ENCODE measurements around the gene ATG4D. TPM values are rescaled to one million over a fixed set of nuclear protein-coding genes. Genes with fewer than 3 reads are reported as not detected.
A peak's percentile ranks its signal among the peaks of the same experiment; 100 is the strongest.

ATG4D gene
- total RNA-seq, 1 experiment from 2014 or later = 59.4 TPM

- TF ChIP-seq, protein P1, sequence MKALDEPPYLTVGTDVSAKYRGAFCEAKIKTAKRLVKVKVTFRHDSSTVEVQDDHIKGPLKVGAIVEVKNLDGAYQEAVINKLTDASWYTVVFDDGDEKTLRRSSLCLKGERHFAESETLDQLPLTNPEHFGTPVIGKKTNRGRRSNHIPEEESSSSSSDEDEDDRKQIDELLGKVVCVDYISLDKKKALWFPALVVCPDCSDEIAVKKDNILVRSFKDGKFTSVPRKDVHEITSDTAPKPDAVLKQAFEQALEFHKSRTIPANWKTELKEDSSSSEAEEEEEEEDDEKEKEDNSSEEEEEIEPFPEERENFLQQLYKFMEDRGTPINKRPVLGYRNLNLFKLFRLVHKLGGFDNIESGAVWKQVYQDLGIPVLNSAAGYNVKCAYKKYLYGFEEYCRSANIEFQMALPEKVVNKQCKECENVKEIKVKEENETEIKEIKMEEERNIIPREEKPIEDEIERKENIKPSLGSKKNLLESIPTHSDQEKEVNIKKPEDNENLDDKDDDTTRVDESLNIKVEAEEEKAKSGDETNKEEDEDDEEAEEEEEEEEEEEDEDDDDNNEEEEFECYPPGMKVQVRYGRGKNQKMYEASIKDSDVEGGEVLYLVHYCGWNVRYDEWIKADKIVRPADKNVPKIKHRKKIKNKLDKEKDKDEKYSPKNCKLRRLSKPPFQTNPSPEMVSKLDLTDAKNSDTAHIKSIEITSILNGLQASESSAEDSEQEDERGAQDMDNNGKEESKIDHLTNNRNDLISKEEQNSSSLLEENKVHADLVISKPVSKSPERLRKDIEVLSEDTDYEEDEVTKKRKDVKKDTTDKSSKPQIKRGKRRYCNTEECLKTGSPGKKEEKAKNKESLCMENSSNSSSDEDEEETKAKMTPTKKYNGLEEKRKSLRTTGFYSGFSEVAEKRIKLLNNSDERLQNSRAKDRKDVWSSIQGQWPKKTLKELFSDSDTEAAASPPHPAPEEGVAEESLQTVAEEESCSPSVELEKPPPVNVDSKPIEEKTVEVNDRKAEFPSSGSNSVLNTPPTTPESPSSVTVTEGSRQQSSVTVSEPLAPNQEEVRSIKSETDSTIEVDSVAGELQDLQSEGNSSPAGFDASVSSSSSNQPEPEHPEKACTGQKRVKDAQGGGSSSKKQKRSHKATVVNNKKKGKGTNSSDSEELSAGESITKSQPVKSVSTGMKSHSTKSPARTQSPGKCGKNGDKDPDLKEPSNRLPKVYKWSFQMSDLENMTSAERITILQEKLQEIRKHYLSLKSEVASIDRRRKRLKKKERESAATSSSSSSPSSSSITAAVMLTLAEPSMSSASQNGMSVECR (CRISPR knock-in tag; IDR thresholded peaks at IDR 0.05; ENCODE audit: borderline replicate concordance) = peak; percentile 98
- TF ChIP-seq, protein P2, sequence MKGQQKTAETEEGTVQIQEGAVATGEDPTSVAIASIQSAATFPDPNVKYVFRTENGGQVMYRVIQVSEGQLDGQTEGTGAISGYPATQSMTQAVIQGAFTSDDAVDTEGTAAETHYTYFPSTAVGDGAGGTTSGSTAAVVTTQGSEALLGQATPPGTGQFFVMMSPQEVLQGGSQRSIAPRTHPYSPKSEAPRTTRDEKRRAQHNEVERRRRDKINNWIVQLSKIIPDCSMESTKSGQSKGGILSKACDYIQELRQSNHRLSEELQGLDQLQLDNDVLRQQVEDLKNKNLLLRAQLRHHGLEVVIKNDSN (CRISPR knock-in tag; IDR thresholded peaks at IDR 0.05) = peak; percentile 64
- TF ChIP-seq ZNF219 (CRISPR knock-in tag; IDR thresholded peaks at IDR 0.05; ENCODE audit: borderline replicate concordance) (peak; percentile 84), FOXJ3 (CRISPR knock-in tag; IDR thresholded peaks at IDR 0.05; ENCODE audit: borderline replicate concordance) (no peak), ATF1 (CRISPR knock-in tag; IDR thresholded peaks at IDR 0.05) (0 out of 2 replicates have a peak, but pooled peaks have one; percentile 58), E2F5 (CRISPR knock-in tag; IDR thresholded peaks at IDR 0.05) (peak; percentile 88), ETV6 (CRISPR knock-in tag; IDR thresholded peaks at IDR 0.05) (peak; percentile 85; the same call in 1 of the 2 replicates), TEAD4 (CRISPR knock-in tag; IDR thresholded peaks at IDR 0.05) (peak; percentile 68; the same call in 1 of the 2 replicates), NFYB (CRISPR knock-in tag; conservative IDR thresholded peaks at IDR 0.05; ENCODE audit: low read depth) (no peak), JAZF1 (CRISPR knock-in tag; IDR thresholded peaks at IDR 0.05) (no peak), ATF6 (CRISPR knock-in tag; IDR thresholded peaks at IDR 0.05) (0 out of 2 replicates have a peak, but pooled peaks have one; percentile 17), SP1 (CRISPR knock-in tag; conservative IDR thresholded peaks at IDR 0.05) (peak; percentile 88), HMGA2 (CRISPR knock-in tag; IDR thresholded peaks at IDR 0.05) (no peak), MYBL2 (CRISPR knock-in tag; IDR thresholded peaks at IDR 0.05) (peak; percentile 65; the same call in 1 of the 2 replicates), ZNF423 (CRISPR knock-in tag; IDR thresholded peaks at IDR 0.05) (no peak), FOXP1 (CRISPR knock-in tag; IDR thresholded peaks at IDR 0.05; ENCODE audit: borderline replicate concordance) (0 out of 2 replicates have a peak, but pooled peaks have one; percentile 39), ZNF416 (CRISPR knock-in tag; IDR thresholded peaks at IDR 0.05) (0 out of 2 replicates have a peak, but pooled peaks have one; percentile 49), ESRRA (CRISPR knock-in tag; IDR thresholded peaks at IDR 0.05; ENCODE audit: borderline replicate concordance) (no peak), SMAD4 (CRISPR knock-in tag; IDR thresholded peaks at IDR 0.05) (peak; percentile 72; the same call in 1 of the 2 replicates), JUN (CRISPR knock-in tag; IDR thresholded peaks at IDR 0.05) (0 out of 2 replicates have a peak, but pooled peaks have one; percentile 60)
- TF ChIP-seq, protein P3, sequence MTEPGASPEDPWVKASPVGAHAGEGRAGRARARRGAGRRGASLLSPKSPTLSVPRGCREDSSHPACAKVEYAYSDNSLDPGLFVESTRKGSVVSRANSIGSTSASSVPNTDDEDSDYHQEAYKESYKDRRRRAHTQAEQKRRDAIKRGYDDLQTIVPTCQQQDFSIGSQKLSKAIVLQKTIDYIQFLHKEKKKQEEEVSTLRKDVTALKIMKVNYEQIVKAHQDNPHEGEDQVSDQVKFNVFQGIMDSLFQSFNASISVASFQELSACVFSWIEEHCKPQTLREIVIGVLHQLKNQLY (CRISPR knock-in tag; IDR thresholded peaks at IDR 0.05) = 0 out of 2 replicates have a peak, but pooled peaks have one; percentile 80
- TF ChIP-seq, protein P4, sequence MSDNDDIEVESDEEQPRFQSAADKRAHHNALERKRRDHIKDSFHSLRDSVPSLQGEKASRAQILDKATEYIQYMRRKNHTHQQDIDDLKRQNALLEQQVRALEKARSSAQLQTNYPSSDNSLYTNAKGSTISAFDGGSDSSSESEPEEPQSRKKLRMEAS (CRISPR knock-in tag; IDR thresholded peaks at IDR 0.05) = peak; percentile 98
Measured at GRCh38 chr19:10565567-10566407, 22.1 kb downstream of the ATG4D start, which contains the start of gene KRI1 (continued).
